HG03280 (cell line): ENCODE data around the gene HOXA6.
A peak's percentile ranks its signal among the peaks of the same experiment; 100 is the strongest.

Source experiments
- ATAC-seq: cut with Tn5 transposase; IDR thresholded peaks from one replicate; pipeline ENCODE4 v1.9.1; 2021; ENCODE audit warnings: mild to moderate bottlenecking, moderate library complexity; ENCODE audit not compliant: unreplicated experiment

Gene HOXA6

DNA sequence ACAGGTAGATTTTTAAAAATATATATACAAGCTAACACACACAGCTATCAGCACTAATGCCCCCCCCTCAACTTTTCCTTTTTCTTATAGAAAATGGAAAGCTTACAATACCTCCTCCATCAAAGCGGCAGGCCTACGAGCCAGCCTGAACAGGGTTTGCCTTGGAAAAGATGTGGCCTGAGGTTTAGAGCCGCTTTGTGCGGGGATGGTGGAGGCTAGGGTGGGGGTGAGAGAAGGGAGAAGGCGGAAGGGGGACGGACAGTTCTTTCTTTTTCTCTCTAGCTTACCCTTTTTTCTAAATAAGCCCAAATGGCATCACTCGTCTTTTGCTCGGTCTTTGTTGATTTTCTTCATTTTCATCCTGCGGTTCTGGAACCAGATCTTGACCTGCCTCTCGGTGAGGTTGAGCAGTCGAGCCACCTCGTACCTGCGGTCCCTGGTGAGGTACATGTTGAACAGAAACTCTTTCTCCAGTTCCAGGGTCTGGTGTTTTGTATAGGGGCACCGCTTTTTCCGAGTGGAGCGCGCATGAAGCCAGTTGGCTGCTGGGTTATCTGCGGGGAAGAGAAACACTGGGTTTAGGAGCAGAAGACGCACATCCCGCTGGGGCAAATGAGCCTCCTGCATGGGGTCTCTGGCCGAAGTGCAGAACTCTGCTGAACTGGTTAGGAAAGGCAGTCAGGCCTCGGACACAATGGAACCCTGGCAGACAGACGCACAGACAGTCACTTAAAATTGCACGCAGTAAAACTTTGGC lies 15.9 kb upstream of the HOXA6 start:
- ATAC-seq = no peak

DNA sequence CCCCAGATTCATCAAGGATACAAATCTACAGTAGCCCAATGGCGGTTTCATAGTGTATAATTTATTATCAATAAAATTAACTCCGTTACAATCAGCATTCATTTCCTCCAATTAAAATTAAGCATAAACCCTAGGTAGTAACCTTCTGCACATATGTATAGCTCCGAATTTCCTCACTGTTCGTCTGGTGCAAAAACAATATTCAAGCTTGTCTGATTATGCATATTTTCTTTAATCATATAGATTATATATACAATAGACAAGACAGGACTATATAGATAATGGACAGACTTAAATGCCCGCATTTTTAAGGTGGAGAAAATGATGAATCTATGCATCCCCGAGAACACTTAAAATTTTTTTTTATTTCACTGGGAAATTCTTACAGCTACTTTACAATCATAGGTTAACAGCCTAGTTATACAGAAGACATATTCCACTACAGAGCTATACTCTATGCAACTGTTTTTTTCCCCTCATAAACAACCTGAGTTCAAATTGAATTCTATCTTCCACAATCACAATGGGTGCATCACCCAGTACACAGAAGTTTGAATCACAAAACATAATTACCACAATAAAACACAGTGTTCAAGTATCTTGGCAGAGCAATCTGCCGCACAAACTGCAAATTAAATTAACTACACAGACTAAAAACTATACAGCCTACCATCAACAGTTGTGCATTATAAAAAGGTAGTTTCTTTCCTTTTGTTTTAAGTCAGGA lies 15.2 kb upstream of the HOXA6 start:
- no peak for ATAC-seq

DNA sequence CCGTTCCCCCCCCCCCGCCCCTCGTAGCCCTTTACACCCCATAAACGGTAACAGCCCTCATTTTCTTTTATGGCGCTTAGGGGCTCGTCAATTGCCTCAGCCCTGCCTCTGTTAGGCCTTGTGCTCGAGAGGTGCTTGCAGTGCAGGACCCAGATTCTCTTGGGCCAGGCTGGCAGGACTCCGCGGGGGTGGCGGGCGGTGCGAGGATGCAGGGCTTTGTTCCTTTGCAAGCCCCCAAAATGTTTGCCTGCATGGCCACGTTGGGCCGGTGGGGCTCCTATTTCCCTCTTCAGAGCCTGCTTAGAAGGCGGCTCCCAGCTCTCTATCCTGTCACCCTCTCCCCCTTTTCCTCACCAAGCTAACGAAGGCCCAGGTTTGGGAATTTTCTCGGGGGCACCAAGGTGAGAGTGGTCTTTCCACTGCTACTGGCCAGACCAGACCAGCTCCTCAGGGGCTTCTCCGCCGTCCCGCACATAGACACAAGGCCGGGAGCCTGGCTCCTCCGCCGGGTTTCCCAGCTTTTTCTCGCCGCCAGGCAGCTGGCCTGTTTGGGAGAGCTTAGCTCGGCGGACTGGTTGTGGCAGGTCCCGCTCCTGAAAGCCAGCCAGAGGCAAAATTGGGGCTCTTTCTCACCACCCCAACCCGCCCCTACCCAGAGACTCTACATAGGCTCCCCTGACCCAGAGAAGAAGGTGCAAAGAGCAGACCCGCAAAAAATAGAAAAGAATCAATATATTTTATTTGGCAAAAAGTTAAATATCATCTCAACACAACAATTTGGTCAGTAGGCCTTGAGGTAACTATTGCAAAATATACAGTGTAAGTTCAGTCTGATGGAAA lies 14.4 kb upstream of the HOXA6 start:
- no peak for ATAC-seq

DNA sequence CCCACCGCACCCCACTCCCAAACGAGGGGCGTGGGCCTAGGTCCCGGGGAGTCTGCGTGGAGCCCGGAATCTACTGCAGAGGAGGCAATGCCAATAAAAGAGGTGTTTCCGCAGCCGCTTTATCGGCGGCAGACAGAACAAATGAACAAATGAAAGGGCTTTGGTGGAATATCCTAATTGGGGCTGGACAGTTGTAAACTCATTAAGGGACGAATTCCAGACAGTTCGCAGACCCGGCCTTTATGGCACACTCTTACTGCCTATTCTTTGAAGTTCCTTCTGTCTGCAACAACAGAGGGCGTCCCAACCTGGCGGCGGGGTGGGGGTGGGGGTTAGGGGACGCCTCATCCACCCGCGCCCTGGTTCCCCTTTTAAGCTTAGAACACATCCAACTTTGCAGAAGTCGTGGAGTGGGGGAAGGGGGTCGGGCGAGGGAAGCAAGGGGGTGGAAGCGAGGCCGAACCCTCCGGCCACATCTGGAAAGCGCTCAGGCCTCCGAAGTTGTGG lies 13.7 kb upstream of the HOXA6 start:
- ATAC-seq = no peak

DNA sequence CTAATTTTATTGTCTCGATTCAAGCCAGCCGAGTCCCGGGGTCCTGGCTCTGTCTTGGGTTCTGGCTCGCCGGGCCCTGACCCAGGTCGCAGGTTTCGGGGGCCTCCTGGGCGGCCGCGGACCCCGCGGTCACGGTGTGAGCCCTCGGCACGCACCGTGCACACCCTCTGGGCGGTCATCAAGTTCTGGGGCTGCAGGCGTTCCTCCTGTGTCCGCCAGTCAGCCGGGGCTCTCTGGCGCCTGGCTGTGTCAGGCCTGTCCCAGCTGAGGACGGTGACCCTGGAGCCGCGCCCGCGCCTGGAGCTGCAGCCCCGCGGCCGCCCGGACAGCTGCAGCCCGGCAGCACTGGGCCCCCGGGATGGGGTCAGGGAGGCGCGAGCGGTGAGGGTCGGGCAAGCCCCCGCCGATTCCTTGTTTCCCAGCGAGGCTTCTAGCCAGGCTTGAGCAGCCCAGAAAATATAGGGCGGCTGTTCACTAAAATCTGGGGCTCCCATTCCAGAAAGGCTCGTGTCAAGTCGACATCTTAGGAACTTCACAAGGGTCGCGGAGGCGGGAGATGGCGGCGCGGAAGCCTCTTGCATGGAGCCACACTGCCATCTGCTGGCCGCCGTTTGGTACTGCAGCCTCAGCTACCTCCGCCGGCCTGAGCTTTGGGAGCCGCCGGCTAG lies 13.1 kb upstream of the HOXA6 start:
- ATAC-seq = peak; percentile 51

DNA sequence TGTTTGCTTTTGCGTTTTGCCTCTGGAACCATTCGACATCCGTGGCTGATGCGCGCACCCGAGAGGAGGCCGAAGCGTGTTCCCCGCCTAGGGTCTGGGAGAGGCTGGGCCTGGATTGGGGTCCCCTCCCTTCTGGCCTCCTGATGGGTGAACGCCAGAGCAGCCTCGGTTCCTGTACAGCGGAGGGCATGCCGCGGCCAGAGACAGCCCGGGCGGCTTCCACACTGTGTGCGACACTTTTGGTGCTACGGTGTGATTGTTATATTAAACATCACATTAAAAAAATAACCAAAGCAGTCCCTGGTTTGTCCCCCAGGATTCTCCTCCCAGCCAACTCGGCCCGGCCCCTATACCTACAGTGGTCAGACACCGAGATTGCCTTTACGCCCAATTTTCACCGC lies 12.6 kb upstream of the HOXA6 start:
- ATAC-seq = no peak

DNA sequence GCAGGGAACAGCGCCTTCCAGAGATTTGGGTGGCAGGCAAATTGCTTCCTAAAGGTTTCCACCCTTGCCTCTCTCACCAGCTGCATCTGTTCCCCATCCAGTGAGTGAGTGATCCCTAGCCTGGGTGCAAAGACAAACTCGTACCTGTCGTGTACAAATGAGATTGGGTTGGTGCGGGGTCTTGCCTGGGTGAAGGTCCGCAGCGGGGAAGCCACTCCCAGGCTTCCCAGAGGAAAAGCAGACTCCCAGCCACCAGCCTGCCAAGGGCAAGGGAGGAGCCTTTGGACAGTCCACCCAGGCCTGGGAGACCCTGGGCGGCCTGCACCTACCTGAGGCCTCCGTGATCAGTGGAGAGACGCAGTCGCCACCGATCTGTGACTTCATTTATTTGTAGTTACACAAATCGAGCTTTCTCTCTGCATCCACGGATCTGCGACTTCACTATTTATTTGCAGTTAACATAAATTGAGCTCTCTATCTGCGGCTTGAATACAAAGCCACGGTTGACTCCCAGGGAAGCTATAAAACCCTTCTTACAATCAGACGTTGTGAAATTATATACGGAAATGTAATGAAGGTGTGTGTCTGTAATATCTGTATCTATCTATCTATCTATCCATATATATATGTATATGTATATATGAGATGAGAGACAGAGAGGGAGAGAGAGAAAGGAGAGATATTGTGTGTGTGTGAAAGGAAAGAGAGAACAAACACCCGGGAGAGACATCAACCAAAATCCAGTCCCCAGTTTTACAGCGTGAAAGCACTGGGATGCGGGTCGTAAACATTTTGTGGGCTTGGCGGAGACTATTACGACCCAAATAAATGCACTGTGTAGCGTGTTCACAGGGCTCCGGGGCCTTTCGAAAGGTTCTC lies 11.9 kb upstream of the HOXA6 start:
- ATAC-seq = no peak

DNA sequence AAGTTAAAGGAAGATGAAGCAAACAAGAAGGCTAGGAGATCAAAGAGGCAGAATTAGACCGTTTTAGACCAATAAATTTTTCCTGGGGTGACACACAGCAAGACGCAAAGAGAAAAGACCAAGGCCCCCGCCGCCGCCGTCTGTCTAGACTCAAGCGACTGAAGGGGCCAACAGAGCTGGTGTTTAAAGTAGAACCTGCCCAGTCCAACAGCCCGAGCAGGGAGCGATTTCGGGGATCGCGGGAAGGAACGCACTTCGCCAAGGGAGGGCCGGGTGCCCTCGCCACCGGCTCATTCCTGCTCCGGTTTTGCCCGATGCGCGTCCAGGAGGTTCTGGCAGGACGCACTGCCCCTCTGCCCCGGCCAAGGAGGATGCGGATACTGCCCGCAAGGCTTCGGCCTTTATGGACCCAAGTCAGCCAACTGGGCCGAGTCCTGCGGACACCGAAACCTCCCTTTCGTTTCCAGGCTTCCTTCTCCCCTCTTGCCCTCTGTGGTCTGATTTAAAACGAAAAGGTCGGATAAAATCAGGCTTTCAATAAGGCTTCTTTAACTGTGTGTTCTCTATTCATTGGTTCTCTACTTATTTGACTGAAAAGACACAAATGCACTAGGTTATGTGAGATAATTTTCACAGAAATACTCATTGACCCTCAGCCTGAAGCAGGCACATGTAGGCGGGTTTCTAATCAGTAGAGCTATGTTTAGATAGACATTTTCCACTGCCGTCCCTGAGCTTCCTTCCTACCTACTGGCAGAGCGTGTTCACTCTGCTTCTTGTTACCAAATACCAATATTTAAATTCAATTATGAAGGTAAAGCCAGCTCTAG lies 11.1 kb upstream of the HOXA6 start:
- ATAC-seq = no peak

DNA sequence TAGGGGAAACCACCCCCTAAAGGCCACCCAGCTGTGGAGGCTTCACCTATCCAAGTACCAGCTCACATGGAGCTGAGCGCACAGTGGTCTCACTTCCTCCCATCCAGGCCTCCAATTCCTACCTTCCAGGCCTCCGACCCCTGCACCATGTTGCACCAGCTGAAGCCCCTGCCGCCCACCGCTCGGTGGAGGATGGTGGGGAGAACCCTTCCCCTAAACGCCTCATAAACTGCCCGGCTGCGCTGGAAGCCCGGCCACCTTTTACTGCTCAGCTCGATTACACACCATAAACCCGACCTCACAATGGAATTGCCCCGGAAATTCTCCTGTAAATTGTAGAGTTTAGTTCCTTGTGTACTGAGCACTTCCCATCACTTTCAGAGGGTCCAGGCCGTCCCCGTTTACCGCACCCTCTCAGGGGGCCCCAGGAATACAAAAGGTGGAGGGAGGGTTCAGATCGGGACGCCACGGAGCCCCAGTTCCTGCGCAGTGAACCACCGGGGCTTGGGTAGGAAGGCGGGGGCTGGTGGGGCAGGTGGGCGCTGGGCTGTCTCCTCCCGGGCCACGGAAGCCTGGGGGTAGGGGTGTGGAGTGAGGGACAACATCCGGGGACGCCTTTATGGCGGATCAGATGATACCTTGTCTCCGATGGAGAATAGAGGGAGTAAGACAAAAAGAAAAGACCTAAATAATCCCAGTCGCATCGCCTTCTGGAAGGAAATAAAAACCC lies 10.3 kb upstream of the HOXA6 start:
- ATAC-seq = no peak

DNA sequence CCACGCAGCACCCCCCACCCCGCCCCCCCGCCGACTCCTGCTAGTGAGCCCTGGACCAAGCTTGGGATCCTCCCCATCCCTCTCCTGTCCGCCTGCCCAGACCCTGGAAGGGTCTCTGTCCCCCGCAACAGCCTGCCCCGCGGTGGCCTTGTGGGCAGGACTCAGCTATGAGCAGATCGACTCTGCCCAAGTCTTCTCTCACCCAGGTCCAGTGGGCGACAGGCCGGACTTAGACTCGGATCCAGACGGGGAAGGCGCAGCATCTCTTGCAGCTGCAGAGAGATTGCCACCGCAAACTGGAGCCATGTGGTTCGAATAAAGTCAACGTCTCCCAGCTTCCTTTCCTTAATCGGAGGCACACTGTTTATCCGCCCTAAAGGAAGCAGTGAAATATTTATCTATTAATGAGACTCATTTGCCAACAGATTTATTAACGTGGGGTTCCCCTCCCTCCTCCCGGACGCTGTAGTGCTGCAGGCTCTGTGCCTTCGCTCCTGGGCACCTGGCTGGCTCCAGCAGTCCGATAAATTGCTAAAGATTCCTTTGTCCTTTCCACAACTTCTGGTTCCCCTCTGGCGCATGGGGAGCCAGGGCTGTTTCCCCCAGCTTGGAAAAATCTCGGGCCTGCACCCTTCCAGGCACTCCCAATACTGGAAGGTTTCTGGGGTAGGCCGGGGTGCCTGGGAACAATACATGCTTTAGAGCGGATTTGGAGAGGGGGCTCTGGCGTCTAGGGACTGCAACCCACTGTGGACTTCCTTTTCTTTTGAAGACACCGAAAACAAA lies 9.5 kb upstream of the HOXA6 start:
- ATAC-seq = no peak

DNA sequence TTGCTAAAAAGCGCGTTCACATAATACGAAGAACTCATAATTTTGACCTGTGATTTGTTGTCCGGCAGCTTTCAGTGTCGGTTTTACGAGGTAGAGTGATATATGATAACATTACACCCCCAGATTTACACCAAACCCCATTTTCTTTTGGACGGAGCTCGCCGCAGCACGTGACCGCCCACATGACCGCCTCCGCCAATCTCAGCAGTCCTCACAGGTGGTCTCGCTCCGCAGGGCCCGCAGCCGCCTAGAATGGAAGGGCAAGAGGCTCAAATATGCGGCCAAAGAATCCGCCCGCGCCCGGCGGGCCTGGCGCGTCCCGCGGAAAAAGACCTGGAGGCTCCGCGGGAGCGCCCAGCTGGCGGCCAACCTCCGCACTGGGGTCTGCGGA lies 8.9 kb upstream of the HOXA6 start, which contains the start of gene HOXA7:
HOXA7 (minus strand) TSS at position 168 of the 391 bp plus-strand sequence; CDS start at position 38, 130 bp downstream.
- ATAC-seq = no peak

DNA sequence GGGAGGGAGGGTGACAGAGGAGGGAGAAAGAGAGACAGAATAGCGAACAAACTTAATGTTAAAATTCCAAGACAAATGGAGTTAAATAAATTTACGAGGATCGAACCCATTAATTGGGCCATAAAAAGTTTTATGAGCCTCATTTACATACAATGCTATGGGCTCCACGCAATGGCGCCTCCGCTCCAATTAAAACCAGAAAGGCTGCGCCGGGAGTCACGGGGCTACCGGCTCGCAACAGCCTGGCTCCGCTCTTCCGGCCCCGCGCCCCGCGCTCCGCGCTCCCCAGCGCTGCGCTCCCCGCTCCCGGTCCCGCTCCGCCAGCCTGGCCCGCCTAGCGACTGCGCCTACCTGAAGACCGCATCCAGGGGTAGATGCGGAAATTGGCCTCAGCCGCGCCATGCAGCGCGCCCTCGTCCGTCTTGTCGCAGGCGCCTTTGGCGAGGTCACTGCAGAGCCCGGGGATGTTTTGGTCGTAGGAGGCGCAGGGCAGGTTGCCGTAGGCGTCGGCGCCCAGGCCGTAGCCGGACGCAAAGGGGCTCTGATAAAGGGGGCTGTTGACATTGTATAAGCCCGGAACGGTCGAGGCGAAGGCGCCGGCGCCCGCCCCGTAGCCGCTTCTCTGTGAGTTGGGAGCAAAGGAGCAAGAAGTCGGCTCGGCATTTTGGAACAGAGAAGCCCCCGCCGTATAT lies 8.4 kb upstream of the HOXA6 start:
- ATAC-seq = no peak

DNA sequence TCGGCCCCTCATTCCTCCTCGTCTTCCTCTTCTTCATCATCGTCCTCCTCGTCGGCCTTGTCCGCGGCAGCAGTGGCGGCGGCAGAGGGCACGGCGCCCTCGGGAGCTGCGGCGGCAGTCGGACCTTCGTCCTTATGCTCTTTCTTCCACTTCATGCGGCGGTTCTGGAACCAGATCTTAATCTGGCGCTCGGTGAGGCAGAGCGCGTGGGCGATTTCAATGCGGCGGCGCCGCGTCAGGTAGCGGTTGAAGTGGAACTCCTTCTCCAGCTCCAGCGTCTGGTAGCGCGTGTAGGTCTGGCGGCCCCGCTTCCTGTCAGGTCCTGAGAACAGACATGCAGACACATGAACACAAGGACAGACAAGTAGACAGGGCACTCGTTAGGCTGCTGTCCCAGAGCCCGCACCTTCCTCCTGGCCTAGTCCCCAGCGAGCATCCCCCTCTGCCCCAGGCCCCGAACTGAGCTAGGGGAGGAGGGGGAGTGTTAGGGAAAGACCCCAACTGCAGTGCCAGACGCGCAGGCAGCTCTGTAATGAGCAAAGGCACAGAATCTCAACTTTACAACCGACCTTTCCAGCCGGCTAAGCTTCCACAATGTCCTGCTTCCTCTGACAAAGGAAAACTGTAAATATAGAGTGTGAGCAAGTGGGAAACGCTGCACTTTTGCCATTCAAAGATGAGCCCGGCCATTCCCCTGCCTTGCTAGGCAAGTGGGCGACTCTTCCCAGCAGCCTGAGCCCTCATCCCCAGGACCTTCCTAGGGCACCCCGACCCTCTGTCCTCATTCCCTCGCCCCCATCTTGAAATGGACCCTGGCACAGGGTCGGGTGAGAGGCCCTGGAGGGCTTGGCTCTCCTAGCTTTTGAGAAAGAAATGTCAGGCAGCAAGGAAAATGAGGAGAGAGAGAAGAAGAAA lies 7.6 kb upstream of the HOXA6 start:
- ATAC-seq = no peak

DNA sequence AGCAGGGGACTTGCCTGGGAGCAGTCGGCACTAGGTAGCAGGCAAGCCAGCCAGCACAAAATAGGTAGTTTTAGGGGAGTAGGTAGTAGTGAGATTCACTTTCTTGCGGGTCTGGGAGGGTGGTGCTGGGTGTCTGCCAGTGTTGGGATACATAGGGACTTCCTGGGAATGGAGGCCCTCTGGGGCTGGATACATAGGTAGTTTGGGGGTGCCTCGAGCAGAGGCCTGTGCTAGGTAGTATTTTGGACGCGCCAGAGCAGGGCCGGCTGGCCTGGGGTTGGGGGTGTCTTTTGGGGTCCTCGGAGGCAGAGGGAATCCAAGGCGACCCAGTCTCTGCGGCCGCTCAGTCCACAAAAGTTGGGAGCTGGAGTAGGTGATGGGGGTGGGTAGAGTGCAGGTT lies 6.8 kb upstream of the HOXA6 start:
- ATAC-seq = no peak

DNA sequence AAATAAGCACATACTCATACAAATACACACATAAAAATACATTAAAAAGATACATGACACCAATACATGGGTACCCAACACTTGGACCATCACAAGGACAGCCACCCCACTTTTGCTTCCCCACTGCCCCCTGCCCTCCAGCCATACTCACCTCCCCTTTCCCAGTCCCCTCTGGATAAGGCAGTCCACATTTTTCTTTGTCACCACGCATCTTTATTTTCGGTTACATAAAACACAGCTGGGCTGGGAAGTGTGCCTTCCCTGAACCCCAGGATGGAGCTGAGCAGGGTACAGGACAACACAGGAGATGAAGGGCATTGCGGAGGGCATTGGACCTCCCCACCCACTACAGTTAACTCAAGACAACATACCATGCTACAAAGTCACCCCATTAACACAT lies 6.0 kb upstream of the HOXA6 start:
- ATAC-seq = no peak
